Vagina (tissue), 2 donors: Measurements from ENCODE around the gene OMG.

Experiments
- POLR2A ChIP-seq, 2 donors: fragments of 450-650 bp; IDR thresholded peaks; one replicate each; pipeline ENCODE4 v1.6.1; 2017; ENCODE audit warnings: antibody characterized with exemption in 2 of 2, mild to moderate bottlenecking in 2 of 2, moderate library complexity in 2 of 2
- TF ChIP-seq, protein P1 (sequence below), 3 experiments: fragments of 450-650 bp in 2 of 3; fragments of 200-600 bp in 1 of 3; sonication (generic) in 1 of 3; IDR thresholded peaks; one replicate each; pipeline ENCODE4 v1.5.1; 2017 to 2019; ENCODE audit warnings: antibody characterized with exemption in 3 of 3, mild to moderate bottlenecking in 2 of 3, moderate library complexity in 2 of 3

DNA sequence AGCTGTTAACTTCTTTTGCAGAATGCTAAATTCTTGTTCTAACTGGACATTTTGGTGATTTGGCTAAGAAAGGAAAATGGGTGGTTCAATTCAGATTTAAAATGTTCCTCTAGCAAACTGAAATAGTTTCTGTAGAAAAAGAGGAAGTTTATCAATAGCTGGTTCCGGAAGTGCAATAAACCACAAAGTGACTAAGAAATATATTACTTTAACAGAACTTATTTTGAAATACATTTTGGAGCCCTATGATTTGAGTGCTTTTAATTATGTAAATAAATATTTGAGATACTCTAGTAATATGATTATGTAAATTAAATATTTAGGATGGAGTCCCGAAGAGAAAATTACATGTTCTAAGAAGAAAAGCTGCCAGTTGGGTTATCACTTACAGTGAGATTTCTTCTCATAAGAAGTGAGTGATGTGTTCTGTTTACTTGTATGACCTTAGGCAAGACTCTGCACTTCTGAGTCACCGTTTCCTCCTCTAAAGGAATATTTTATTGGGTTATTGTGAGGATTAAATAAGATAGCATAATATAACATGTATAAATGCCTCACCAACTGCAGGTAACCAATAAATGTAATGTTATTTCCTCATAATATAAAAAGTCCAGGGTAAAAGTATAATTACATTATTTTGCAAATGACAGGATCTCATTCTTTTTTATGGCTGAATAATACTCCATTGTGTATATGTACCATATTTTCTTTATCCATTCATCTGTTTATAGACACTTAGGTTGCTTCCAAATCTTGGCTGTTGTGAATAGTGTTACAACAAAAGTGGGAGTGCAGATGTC, 17.1 kb upstream of the OMG start, which contains the start of gene EVI2B:
- TF ChIP-seq POLR2A (IDR thresholded peaks at IDR 0.05): no peak
- TF ChIP-seq, protein P1, sequence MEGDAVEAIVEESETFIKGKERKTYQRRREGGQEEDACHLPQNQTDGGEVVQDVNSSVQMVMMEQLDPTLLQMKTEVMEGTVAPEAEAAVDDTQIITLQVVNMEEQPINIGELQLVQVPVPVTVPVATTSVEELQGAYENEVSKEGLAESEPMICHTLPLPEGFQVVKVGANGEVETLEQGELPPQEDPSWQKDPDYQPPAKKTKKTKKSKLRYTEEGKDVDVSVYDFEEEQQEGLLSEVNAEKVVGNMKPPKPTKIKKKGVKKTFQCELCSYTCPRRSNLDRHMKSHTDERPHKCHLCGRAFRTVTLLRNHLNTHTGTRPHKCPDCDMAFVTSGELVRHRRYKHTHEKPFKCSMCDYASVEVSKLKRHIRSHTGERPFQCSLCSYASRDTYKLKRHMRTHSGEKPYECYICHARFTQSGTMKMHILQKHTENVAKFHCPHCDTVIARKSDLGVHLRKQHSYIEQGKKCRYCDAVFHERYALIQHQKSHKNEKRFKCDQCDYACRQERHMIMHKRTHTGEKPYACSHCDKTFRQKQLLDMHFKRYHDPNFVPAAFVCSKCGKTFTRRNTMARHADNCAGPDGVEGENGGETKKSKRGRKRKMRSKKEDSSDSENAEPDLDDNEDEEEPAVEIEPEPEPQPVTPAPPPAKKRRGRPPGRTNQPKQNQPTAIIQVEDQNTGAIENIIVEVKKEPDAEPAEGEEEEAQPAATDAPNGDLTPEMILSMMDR (IDR thresholded peaks at IDR 0.05): no peak
